WTC11 (cell line): ENCODE results near the gene SPIRE1. TPM values are rescaled to one million over a fixed set of nuclear protein-coding genes. Genes with fewer than 3 reads are reported as not detected.
A peak's percentile ranks its signal among the peaks of the same experiment; 100 is the strongest.

Experiments used
- AR ChIP-seq: fragments of 250-450 bp; sonication (Bioruptor Pico); IDR thresholded peaks from 2 replicates; pipeline ENCODE4 v1.9.0; 2021; ENCODE audit warnings: mild to moderate bottlenecking
- ATF2 ChIP-seq: sonication (generic); formaldehyde crosslinking; IDR thresholded peaks from 2 replicates; pipeline ENCODE4 v1.8.1; 2022; ENCODE audit warnings: low read depth, missing genetic modification reagents, borderline replicate concordance
- CTCF ChIP-seq: fragments of 200-600 bp; IDR thresholded peaks from 2 replicates; pipeline ENCODE4 v1.8.0; 2022; ENCODE audit warnings: antibody characterized with exemption
- ELF4 ChIP-seq: sonication (generic); formaldehyde crosslinking; IDR thresholded peaks from 2 replicates; pipeline ENCODE4 v1.8.1; 2022; ENCODE audit warnings: low read depth, mild to moderate bottlenecking, moderate library complexity, missing genetic modification reagents
- EMX1 ChIP-seq: fragments of 250-450 bp; sonication (Bioruptor Pico); IDR thresholded peaks from 2 replicates; pipeline ENCODE4 v1.8.0; 2021; ENCODE audit warnings: mild to moderate bottlenecking
- ESRRA ChIP-seq: sonication (generic); formaldehyde crosslinking; IDR thresholded peaks from 2 replicates; pipeline ENCODE4 v1.8.1; 2022; ENCODE audit warnings: mild to moderate bottlenecking, missing genetic modification reagents, borderline replicate concordance
- FOXJ3 ChIP-seq: sonication (generic); formaldehyde crosslinking; IDR thresholded peaks from 2 replicates; pipeline ENCODE4 v1.9.0; 2021; ENCODE audit warnings: missing genetic modification reagents, mild to moderate bottlenecking, borderline replicate concordance
- FOXP1 ChIP-seq: sonication (generic); formaldehyde crosslinking; IDR thresholded peaks from 2 replicates; pipeline ENCODE4 v1.8.0; 2022; ENCODE audit warnings: missing genetic modification reagents, mild to moderate bottlenecking, moderate library complexity, borderline replicate concordance
- FOXP4 ChIP-seq: sonication (generic); formaldehyde crosslinking; IDR thresholded peaks from 2 replicates; pipeline ENCODE4 v1.8.0; 2022; ENCODE audit warnings: mild to moderate bottlenecking, missing genetic modification reagents
- GRHL2 ChIP-seq: fragments of 250-450 bp; sonication (Bioruptor Pico); IDR thresholded peaks from 2 replicates; pipeline ENCODE4 v1.8.0; 2022; ENCODE audit warnings: mild to moderate bottlenecking, moderate library complexity; ENCODE audit not compliant: insufficient replicate concordance, severe bottlenecking
- HMGA2 ChIP-seq: fragments of 250-450 bp; sonication (Bioruptor Pico); IDR thresholded peaks from 2 replicates; pipeline ENCODE4 v1.4.0; 2021; ENCODE audit warnings: mild to moderate bottlenecking, moderate library complexity
- MLX ChIP-seq: sonication (generic); formaldehyde crosslinking; IDR thresholded peaks from 2 replicates; pipeline ENCODE4 v1.8.1; 2023; ENCODE audit warnings: mild to moderate bottlenecking, missing genetic modification reagents, moderate library complexity
- NFE2L1 ChIP-seq: sonication (generic); formaldehyde crosslinking; IDR thresholded peaks from 2 replicates; pipeline ENCODE4 v1.8.1; 2023; ENCODE audit warnings: missing genetic modification reagents
- NFYB ChIP-seq: sonication (generic); formaldehyde crosslinking; conservative IDR thresholded peaks from 2 replicates; pipeline ENCODE4 v1.8.0; 2022; ENCODE audit warnings: low read depth, missing genetic modification reagents
- NR1H2 ChIP-seq: sonication (generic); formaldehyde crosslinking; IDR thresholded peaks from 2 replicates; pipeline ENCODE4 v1.9.0; 2021; ENCODE audit warnings: mild to moderate bottlenecking, moderate library complexity, missing genetic modification reagents
- NR2C2 ChIP-seq: sonication (generic); formaldehyde crosslinking; IDR thresholded peaks from 2 replicates; pipeline ENCODE4 v1.8.0; 2022; ENCODE audit warnings: mild to moderate bottlenecking, missing genetic modification reagents
- NR3C1 ChIP-seq: sonication (generic); formaldehyde crosslinking; conservative IDR thresholded peaks from 2 replicates; pipeline ENCODE4 v1.8.1; 2023; ENCODE audit warnings: low read depth, mild to moderate bottlenecking, missing genetic modification reagents
- OVOL2 ChIP-seq: fragments of 250-450 bp; sonication (Bioruptor Pico); IDR thresholded peaks from 2 replicates; pipeline ENCODE4 v1.9.0; 2021; ENCODE audit warnings: mild to moderate bottlenecking, borderline replicate concordance
- PRDM15 ChIP-seq: sonication (generic); formaldehyde crosslinking; IDR thresholded peaks from 2 replicates; pipeline ENCODE4 v1.8.0; 2022; ENCODE audit warnings: missing genetic modification reagents
- SMAD3 ChIP-seq: sonication (generic); formaldehyde crosslinking; IDR thresholded peaks from 2 replicates; pipeline ENCODE4 v1.8.0; 2022; ENCODE audit warnings: missing genetic modification reagents, mild to moderate bottlenecking, borderline replicate concordance
- SOX15 ChIP-seq: fragments of 250-450 bp; sonication (Bioruptor Pico); IDR thresholded peaks from 2 replicates; pipeline ENCODE4 v1.9.0; 2021; ENCODE audit warnings: mild to moderate bottlenecking
- USF1 ChIP-seq: sonication (generic); formaldehyde crosslinking; IDR thresholded peaks from 2 replicates; pipeline ENCODE4 v1.8.0; 2022; ENCODE audit warnings: mild to moderate bottlenecking, missing genetic modification reagents
- USF2 ChIP-seq: sonication (generic); formaldehyde crosslinking; IDR thresholded peaks from 2 replicates; pipeline ENCODE4 v1.8.1; 2023; ENCODE audit warnings: mild to moderate bottlenecking, missing genetic modification reagents, moderate library complexity
- ZNF138 ChIP-seq: sonication (generic); formaldehyde crosslinking; conservative IDR thresholded peaks from 2 replicates; pipeline ENCODE4 v1.8.1; 2022; ENCODE audit warnings: mild to moderate bottlenecking, moderate library complexity, missing genetic modification reagents
- ZNF263 ChIP-seq: sonication (generic); formaldehyde crosslinking; IDR thresholded peaks from 2 replicates; pipeline ENCODE4 v1.8.1; 2022; ENCODE audit warnings: low read depth, mild to moderate bottlenecking, moderate library complexity, missing genetic modification reagents
- total RNA-seq: library from RNA; stranded (reverse); gene quantifications from 3 replicates; pipeline ENCODE4 v1.2.3, GENCODE V29; 2021

SPIRE1 gene
- total RNA-seq, 1 experiment from 2014 or later = 19.3 TPM

- TF ChIP-seq USF2 (CRISPR knock-in tag) = no peak
- TF ChIP-seq NR3C1 = no peak
- TF ChIP-seq ELF4 = no peak
- TF ChIP-seq NFYB = no peak
- peak; percentile 28; the same call in 1 of the 2 replicates for TF ChIP-seq PRDM15 (CRISPR knock-in tag)
- no peak for TF ChIP-seq FOXJ3 (CRISPR knock-in tag)
- TF ChIP-seq USF1 (CRISPR knock-in tag) = peak; percentile 43; the same call in 1 of the 2 replicates
- no peak for TF ChIP-seq OVOL2 (CRISPR knock-in tag)
- TF ChIP-seq ZNF263 (CRISPR knock-in tag) = no peak
- TF ChIP-seq CTCF = no peak
- TF ChIP-seq NR1H2 (CRISPR knock-in tag) = no peak
- TF ChIP-seq EMX1 = no peak
- no peak for TF ChIP-seq SOX15
- no peak; the same call in 1 of the 2 replicates for TF ChIP-seq FOXP4 (CRISPR knock-in tag)
- TF ChIP-seq ZNF138 (CRISPR knock-in tag) = no peak
- TF ChIP-seq AR (CRISPR knock-in tag) = no peak
- TF ChIP-seq MLX (CRISPR knock-in tag) = no peak
- TF ChIP-seq ESRRA (CRISPR knock-in tag) = no peak; the same call in 1 of the 2 replicates
- TF ChIP-seq HMGA2 = no peak
- TF ChIP-seq NFE2L1 (CRISPR knock-in tag) = no peak
- no peak for TF ChIP-seq NR2C2 (CRISPR knock-in tag)
- no peak for TF ChIP-seq SMAD3 (CRISPR knock-in tag)
- TF ChIP-seq FOXP1 (CRISPR knock-in tag) = no peak; the same call in 1 of the 2 replicates
- no peak for TF ChIP-seq ATF2
- no peak for TF ChIP-seq GRHL2 (CRISPR knock-in tag)
Measured at GRCh38 chr18:12657684-12658425, at the start of gene SPIRE1 (continued).
